H9 (cell line): Measurements from ENCODE around the gene ARRB1. TPM values are rescaled to one million over a fixed set of nuclear protein-coding genes. Genes with fewer than 3 reads are reported as not detected.

Experiments
- DNase-seq: peaks from one replicate; pipeline ENCODE4 v3.0.0-alpha.2; 2017
- H2AFZ ChIP-seq: one replicate; pipeline ENCODE4 v1.6.1; 2013; ENCODE audit warnings: mild to moderate bottlenecking, low read length, control low read depth, moderate library complexity
- H2AK5ac ChIP-seq: 2 replicates; pipeline ENCODE4 v1.6.1; 2013; ENCODE audit warnings: low read length, control low read depth, mixed read lengths; ENCODE audit not compliant: insufficient read length
- H2BK120ac ChIP-seq: one replicate; pipeline ENCODE4 v1.6.1; 2013; ENCODE audit warnings: low read depth, mild to moderate bottlenecking, low read length, control low read depth, inconsistent platforms; ENCODE audit not compliant: poor library complexity, severe bottlenecking
- H2BK12ac ChIP-seq: 2 replicates; pipeline ENCODE4 v1.6.1; 2013; ENCODE audit warnings: low read length, control low read depth, mixed read lengths, low read depth; ENCODE audit not compliant: insufficient read length
- H2BK15ac ChIP-seq: 2 replicates; pipeline ENCODE4 v1.6.1; 2013; ENCODE audit warnings: low read depth, low read length, control low read depth
- H2BK20ac ChIP-seq: one replicate; pipeline ENCODE4 v1.6.1; 2013; ENCODE audit warnings: low read depth, mild to moderate bottlenecking, low read length, control low read depth, inconsistent platforms; ENCODE audit not compliant: poor library complexity, severe bottlenecking
- H2BK5ac ChIP-seq: 2 replicates; pipeline ENCODE4 v1.6.1; 2013; ENCODE audit warnings: low read length, control low read depth, mixed read lengths; ENCODE audit not compliant: insufficient read length
- H3K14ac ChIP-seq: 2 replicates; pipeline ENCODE4 v1.6.1; 2013; ENCODE audit warnings: low read length, control low read depth; ENCODE audit not compliant: insufficient read depth
- H3K18ac ChIP-seq: 2 replicates; pipeline ENCODE4 v1.6.1; 2013; ENCODE audit warnings: low read depth, mild to moderate bottlenecking, mixed read lengths, low read length, control low read depth; ENCODE audit not compliant: insufficient read length
- H3K23ac ChIP-seq: 2 replicates; pipeline ENCODE4 v1.6.1; 2013; ENCODE audit warnings: low read length, control low read depth, mixed read lengths, low read depth; ENCODE audit not compliant: insufficient read length
- H3K23me2 ChIP-seq: 2 replicates; pipeline ENCODE4 v1.6.1; 2013; ENCODE audit warnings: low read depth, mild to moderate bottlenecking, mixed read lengths, low read length, control low read depth; ENCODE audit not compliant: insufficient read length, poor library complexity, severe bottlenecking
- H3K27ac ChIP-seq: 2 replicates; pipeline ENCODE4 v1.5.1; 2013; ENCODE audit warnings: low read length, control low read depth, mixed read lengths, low read depth; ENCODE audit not compliant: insufficient read length
- H3K27me3 ChIP-seq: 2 replicates; pipeline ENCODE4 v1.6.1; 2013; ENCODE audit warnings: low read length, control low read depth, inconsistent platforms; ENCODE audit not compliant: insufficient read depth
- H3K4ac ChIP-seq: 2 replicates; pipeline ENCODE4 v1.6.1; 2013; ENCODE audit warnings: low read depth, mild to moderate bottlenecking, control low read depth, inconsistent platforms, low read length, moderate library complexity
- H3K4me1 ChIP-seq: 2 replicates; pipeline ENCODE4 v1.6.1; 2013; ENCODE audit warnings: low read length, control low read depth, inconsistent platforms; ENCODE audit not compliant: insufficient read depth
- H3K4me2 ChIP-seq: 2 replicates; pipeline ENCODE4 v1.6.1; 2013; ENCODE audit warnings: low read length, control low read depth, mixed read lengths; ENCODE audit not compliant: insufficient read length, insufficient read depth
- H3K56ac ChIP-seq: 2 replicates; pipeline ENCODE4 v1.6.1; 2013; ENCODE audit warnings: low read depth, mild to moderate bottlenecking, mixed read lengths, low read length, control low read depth; ENCODE audit not compliant: insufficient read length
- H3K79me1 ChIP-seq: 2 replicates; pipeline ENCODE4 v1.6.1; 2013; ENCODE audit warnings: low read depth, mild to moderate bottlenecking, moderate library complexity, low read length, control low read depth, inconsistent platforms; ENCODE audit not compliant: insufficient read depth, poor library complexity, severe bottlenecking
- H3K79me2 ChIP-seq: 2 replicates; pipeline ENCODE4 v1.6.1; 2013; ENCODE audit warnings: low read length, control low read depth, inconsistent platforms; ENCODE audit not compliant: insufficient read depth
- H3K9ac ChIP-seq: 2 replicates; pipeline ENCODE4 v1.6.1; 2013; ENCODE audit warnings: low read length, control low read depth, mixed read lengths; ENCODE audit not compliant: insufficient read length; ENCODE audit errors: extremely low read depth
- H3K9me3 ChIP-seq: one replicate; pipeline ENCODE4 v1.6.1; 2013; ENCODE audit warnings: low read depth, low read length, inconsistent platforms; ENCODE audit not compliant: control insufficient read depth
- H3T11ph ChIP-seq: one replicate; pipeline ENCODE4 v1.6.1; 2013; ENCODE audit warnings: mild to moderate bottlenecking, low read length, control low read depth, inconsistent platforms
- H4K20me1 ChIP-seq: one replicate; pipeline ENCODE4 v1.6.1; 2013; ENCODE audit not compliant: control insufficient read depth, insufficient read length, insufficient read depth
- H4K5ac ChIP-seq: 2 replicates; pipeline ENCODE4 v1.6.1; 2013; ENCODE audit warnings: low read depth, mild to moderate bottlenecking, mixed read lengths, low read length, control low read depth; ENCODE audit not compliant: insufficient read length
- H4K8ac ChIP-seq: replicated peaks from 2 replicates; pipeline ENCODE4 v1.6.1; 2013; ENCODE audit warnings: low read length, control low read depth, mixed read lengths, low read depth; ENCODE audit not compliant: insufficient read length
- H4K91ac ChIP-seq: 2 replicates; pipeline ENCODE4 v1.6.1; 2013; ENCODE audit warnings: low read depth, mild to moderate bottlenecking, moderate library complexity, mixed read lengths, low read length, control low read depth; ENCODE audit not compliant: insufficient read length
- H3K27ac Mint-ChIP-seq, 3 experiments: 2 replicates in 2 of 3; 3 replicates in 1 of 3; pipeline ENCODE4 v1.8.0; 2020 to 2021; ENCODE audit warnings: mixed read lengths in 3 of 3, mild to moderate bottlenecking in 1 of 3, moderate library complexity in 1 of 3
- H3K27me3 Mint-ChIP-seq: 2 replicates; pipeline ENCODE4 v1.8.0; 2021; ENCODE audit warnings: low read depth, mild to moderate bottlenecking, moderate library complexity, mixed read lengths
- H3K36me3 Mint-ChIP-seq, 3 experiments: 2 replicates in 2 of 3; 3 replicates in 1 of 3; pipeline ENCODE4 v1.8.0; 2020 to 2021; ENCODE audit warnings: low read depth in 3 of 3, mixed read lengths in 3 of 3; ENCODE audit not compliant: insufficient read depth in 1 of 3
- H3K4me1 Mint-ChIP-seq, 2 experiments: 2 replicates each; pipeline ENCODE4 v1.8.0; 2020; ENCODE audit warnings: mixed read lengths in 2 of 2
- H3K4me3 Mint-ChIP-seq, 2 experiments: 2 replicates in 1 of 2; 3 replicates in 1 of 2; pipeline ENCODE4 v1.8.0; 2020 to 2021; ENCODE audit warnings: mild to moderate bottlenecking in 2 of 2, mixed read lengths in 2 of 2, moderate library complexity in 1 of 2
- H3K9me3 Mint-ChIP-seq, 2 experiments: 2 replicates in 1 of 2; 3 replicates in 1 of 2; pipeline ENCODE4 v1.8.0; 2020; ENCODE audit warnings: mild to moderate bottlenecking in 2 of 2, mixed read lengths in 2 of 2, moderate library complexity in 1 of 2
- CTCF ChIP-seq: fragments of 200-600 bp; sonication (generic); conservative IDR thresholded peaks from 3 replicates; pipeline ENCODE4 v1.8.0; 2021; ENCODE audit warnings: antibody characterized with exemption, mild to moderate bottlenecking
- WGBS: extraction: QIAGEN DNeasy Blood & Tissue Kit; methylation state at CpG from one replicate; pipeline ENCODE4 v1.1.7; 2013; ENCODE audit warnings: missing lambda C conversion rate, low lambda C conversion rate, mixed read lengths; ENCODE audit not compliant: insufficient read length; ENCODE audit errors: extremely low coverage; 5-methylcytosine and 5-hydroxymethylcytosine counted together
- total RNA-seq: library from RNA; stranded (reverse); gene quantifications from 2 replicates; pipeline ENCODE4 v1.2.1, GENCODE V29; 2021

Gene ARRB1
- total RNA-seq, 1 experiment from 2014 or later = 20.6 TPM

- Mint-ChIP-seq H3K4me1 (peaks cover 9 to 19% of the 10 kb centered on the region in 2 experiments), H3K27ac (peak overlapping the region in 1 of 3 experiments; percentile 81; a peak in 1 of 7 replicates), H3K36me3 (no peaks in the 10 kb centered on the region), H3K9me3 (no peaks in the 10 kb centered on the region; a peak in 1 of 5 replicates), H3K4me3 (no peak overlapping the region), H3K27me3 (no peaks in the 10 kb centered on the region)
- no peak for DNase-seq
- Histone ChIP-seq H3K27ac (no peak overlapping the region), H3K23me2 (no peaks in the 10 kb centered on the region), H2AK5ac (no peak overlapping the region), H3K9ac (no peak overlapping the region), H3K4me2 (no peak overlapping the region), H2BK15ac (no peak overlapping the region), H2AFZ (no peak overlapping the region), H4K20me1 (no peaks in the 10 kb centered on the region), H2BK20ac (no peak overlapping the region), H3K56ac (no peak overlapping the region), H3K4me1 (no peaks in the 10 kb centered on the region; the same call in 1 of the 2 replicates), H2BK120ac (no peak overlapping the region), H3K4ac (no peak overlapping the region), H3K23ac (no peak overlapping the region), H4K91ac (no peak overlapping the region), H3K14ac (no peak overlapping the region; the same call in 1 of the 2 replicates), H4K8ac (no peak overlapping the region), H3K79me2 (no peaks in the 10 kb centered on the region), H2BK12ac (no peak overlapping the region), H3K18ac (no peak overlapping the region), H3T11ph (no peak overlapping the region), H4K5ac (no peak overlapping the region), H3K79me1 (no peaks in the 10 kb centered on the region), H3K27me3 (no peaks in the 10 kb centered on the region), H2BK5ac (no peak overlapping the region), H3K9me3 (no peaks in the 10 kb centered on the region)
- WGBS = no CpG with 5 or more reads among the region's 4 CpGs
- no peak for TF ChIP-seq CTCF
These were observed 49.1 kb downstream of the ARRB1 start for GRCh38 chr11:75302371-75302770.
